HCT116 (cell line): ENCODE results near the gene ZC3H12A. TPM values are rescaled to one million over a fixed set of nuclear protein-coding genes. Genes with fewer than 3 reads are reported as not detected.

Source experiments
- ATAC-seq: fragments of 200-7000 bp; cut with Tn5 transposase; 2 replicates; pipeline ENCODE4 v1.9.1; 2020; ENCODE audit warnings: mild to moderate bottlenecking, moderate library complexity
- BruUV-seq: library from RNA; stranded (reverse); fragments of 400-500 nt; replicated peaks from 2 replicates; lab custom pipeline; 2021; lab: Mats Ljungman, UMichigan
- CTCF ChIA-PET: fragments of 300-600 bp; sonication (Branson Sonifier 250); formaldehyde crosslinking; loops from one replicate; lab custom pipeline; 2021; ENCODE audit warnings: antibody characterized with exemption; lab: Charles Lee
- POLR2A ChIA-PET: fragments of 300-600, 350-600 bp; sonication (Branson Sonifier 250); formaldehyde crosslinking; loops from one replicate; lab custom pipeline; 2021; ENCODE audit warnings: antibody characterized with exemption; lab: Charles Lee
- RAD21 ChIA-PET, 2 experiments: fragments of 300-600 bp; sonication (Branson Sonifier 250); formaldehyde crosslinking; loops; one replicate each; lab custom pipeline; 2023; ENCODE audit warnings: low total read pairs in 2 of 2; ENCODE audit not compliant: uncharacterized antibody in 2 of 2, unreplicated experiment in 2 of 2, low non-redundant PET in 1 of 2; lab: Charles Lee
- DNase-seq: peaks from one replicate; pipeline ENCODE4 v3.0.0-alpha.2; 2010; ENCODE audit warnings: low read depth, low spot score
- H2AFZ ChIP-seq: fragments of 200-600 bp; shearing (Covaris generic), sonication (generic); 2 replicates; pipeline ENCODE4 v1.6.1; 2017; ENCODE audit warnings: low read depth, mixed run types, mixed read lengths, antibody characterized with exemption, low read length; ENCODE audit not compliant: poor library complexity, severe bottlenecking
- H3K27ac ChIP-seq: 2 replicates; pipeline ENCODE4 v1.5.1; 2012; ENCODE audit warnings: low read depth, low read length
- H3K27me3 ChIP-seq: fragments of 200-600 bp; sonication (generic); 2 replicates; pipeline ENCODE4 v1.6.1; 2016; ENCODE audit warnings: mixed run types, low read length, mixed read lengths; ENCODE audit not compliant: insufficient read depth
- H3K36me3 ChIP-seq, 2 experiments: fragments of 200-500 bp in 1 of 2; fragments of 200-600 bp in 1 of 2; sonication (Bioruptor generic) in 1 of 2; sonication (generic) in 1 of 2; 2 replicates each; pipeline versions ENCODE4 v1.5.1 to v1.6.1; 2014 to 2016; ENCODE audit warnings: low read length in 2 of 2, inconsistent platforms in 1 of 2, mixed read lengths in 1 of 2, mixed run types in 1 of 2; ENCODE audit not compliant: insufficient read depth in 2 of 2, control insufficient read depth in 1 of 2
- H3K4me1 ChIP-seq, 2 experiments: fragments of 200-600 bp in 1 of 2; sonication (generic) in 1 of 2; 2 replicates each; pipeline versions ENCODE4 v1.5.1 to v1.6.1; 2012 to 2017; ENCODE audit warnings: low read length in 2 of 2, inconsistent platforms in 1 of 2, mild to moderate bottlenecking in 1 of 2, mixed read lengths in 1 of 2, mixed run types in 1 of 2, moderate library complexity in 1 of 2; ENCODE audit not compliant: insufficient read depth in 2 of 2, control insufficient read depth in 1 of 2
- H3K4me2 ChIP-seq: fragments of 200-600 bp; sonication (generic); 2 replicates; pipeline ENCODE4 v1.6.1; 2017; ENCODE audit warnings: mixed run types, low read length, mixed read lengths
- H3K4me3 ChIP-seq, 2 experiments: fragments of 200-600 bp in 1 of 2; sonication (generic) in 1 of 2; replicated peaks in 1 of 2; 2 replicates each; pipeline ENCODE4 v1.5.1; 2011 to 2016; ENCODE audit warnings: low read length in 2 of 2, control low read depth in 1 of 2, low read depth in 1 of 2, mild to moderate bottlenecking in 1 of 2, mixed read lengths in 1 of 2, mixed run types in 1 of 2
- H3K79me2 ChIP-seq: fragments of 200-600 bp; sonication (generic); 2 replicates; pipeline ENCODE4 v1.6.1; 2017; ENCODE audit warnings: mild to moderate bottlenecking, mixed run types, low read length, moderate library complexity, mixed read lengths; ENCODE audit not compliant: insufficient read depth
- H3K9ac ChIP-seq: fragments of 200-600 bp; sonication (generic); 2 replicates; pipeline ENCODE4 v1.6.1; 2016; ENCODE audit warnings: low read length, mixed read lengths
- H3K9me2 ChIP-seq: fragments of 200-600 bp; sonication (generic), shearing (Covaris generic); 2 replicates; pipeline ENCODE4 v1.6.1; 2017; ENCODE audit warnings: mixed run types, mild to moderate bottlenecking, moderate library complexity; ENCODE audit not compliant: insufficient read depth
- H3K9me3 ChIP-seq, 2 experiments: fragments of 200-500 bp in 1 of 2; fragments of 200-600 bp in 1 of 2; sonication (Bioruptor generic) in 1 of 2; sonication (generic) in 1 of 2; 2 replicates each; pipeline ENCODE4 v1.6.1; 2014 to 2017; ENCODE audit warnings: low read length in 2 of 2, mixed read lengths in 2 of 2, inconsistent platforms in 1 of 2, low read depth in 1 of 2, mild to moderate bottlenecking in 1 of 2, mixed run types in 1 of 2, moderate library complexity in 1 of 2; ENCODE audit not compliant: control insufficient read depth in 1 of 2, insufficient read depth in 1 of 2
- H4K20me1 ChIP-seq: fragments of 200-600 bp; sonication (generic), shearing (Covaris generic); 2 replicates; pipeline ENCODE4 v1.6.1; 2017; ENCODE audit warnings: mixed run types, mild to moderate bottlenecking, moderate library complexity; ENCODE audit not compliant: insufficient read depth
- CBX3 ChIP-seq: IDR thresholded peaks from 2 replicates; pipeline ENCODE4 v1.6.1; 2012; ENCODE audit warnings: low read depth
- CEBPB ChIP-seq: IDR thresholded peaks from 2 replicates; pipeline ENCODE4 v1.6.1; 2012; ENCODE audit warnings: low read depth
- CTCF ChIP-seq, 3 experiments: fragments of 200-600 bp in 1 of 3; sonication (generic) in 1 of 3; IDR thresholded peaks in 2 of 3; conservative IDR thresholded peaks in 1 of 3; 2 replicates each; pipeline ENCODE4 v1.5.1; 2012 to 2017; ENCODE audit warnings: low read depth in 2 of 3, low read length in 2 of 3, antibody characterized with exemption in 1 of 3, borderline replicate concordance in 1 of 3, control low read depth in 1 of 3, mild to moderate bottlenecking in 1 of 3, mixed read lengths in 1 of 3, mixed run types in 1 of 3, moderate library complexity in 1 of 3; ENCODE audit not compliant: insufficient read depth in 1 of 3
- EZH2 ChIP-seq: fragments of 200-600 bp; sonication (generic); IDR thresholded peaks from 2 replicates; pipeline ENCODE4 v1.6.1; 2017; ENCODE audit warnings: antibody characterized with exemption, mixed run types
- FOSL1 ChIP-seq: IDR thresholded peaks from 2 replicates; pipeline ENCODE4 v1.6.1; 2012; ENCODE audit warnings: low read depth
- POLR2A ChIP-seq: IDR thresholded peaks from 2 replicates; pipeline ENCODE4 v1.7.0; 2011; ENCODE audit warnings: borderline replicate concordance; ENCODE audit not compliant: insufficient read depth, insufficient read length; ENCODE audit errors: extremely low read depth
- POLR2AphosphoS5 ChIP-seq: IDR thresholded peaks from 2 replicates; pipeline ENCODE4 v1.6.1; 2011; ENCODE audit warnings: mild to moderate bottlenecking, low read depth, low read length, moderate library complexity
- RAD21 ChIP-seq: IDR thresholded peaks from 2 replicates; pipeline ENCODE4 v1.6.1; 2012; ENCODE audit warnings: low read depth, mild to moderate bottlenecking
- REST ChIP-seq: IDR thresholded peaks from 2 replicates; pipeline ENCODE4 v1.6.1; 2012; ENCODE audit warnings: low read depth
- SIN3A ChIP-seq: IDR thresholded peaks from 2 replicates; pipeline ENCODE4 v1.6.1; 2012; ENCODE audit warnings: low read depth
- SP1 ChIP-seq: IDR thresholded peaks from 2 replicates; pipeline ENCODE4 v1.6.1; 2012; ENCODE audit warnings: low read depth
- SRF ChIP-seq: IDR thresholded peaks from 2 replicates; pipeline ENCODE4 v1.6.1; 2012; ENCODE audit warnings: low read depth
- TCF7L2 ChIP-seq: IDR thresholded peaks from 2 replicates; pipeline ENCODE4 v1.7.0; 2011; ENCODE audit warnings: borderline replicate concordance, inconsistent platforms; ENCODE audit not compliant: insufficient read depth, insufficient read length; ENCODE audit errors: extremely low read depth
- YY1 ChIP-seq: IDR thresholded peaks from 2 replicates; pipeline ENCODE4 v1.6.1; 2011; ENCODE audit warnings: low read length, low read depth, moderate library complexity, mild to moderate bottlenecking; ENCODE audit not compliant: insufficient replicate concordance; ENCODE audit errors: extremely low read depth
- ZFX ChIP-seq: fragments of 450-650 bp; IDR thresholded peaks from 2 replicates; pipeline ENCODE4 v1.6.1; 2017
- ZNF274 ChIP-seq: fragments of 200-500 bp; sonication (Bioruptor generic); IDR thresholded peaks from 2 replicates; pipeline ENCODE4 v1.6.1; 2014; ENCODE audit warnings: mild to moderate bottlenecking, low read depth, low read length, inconsistent platforms
- intact Hi-C: fragments of 100-400 bp; cut with micrococcal nuclease; formaldehyde crosslinking; loops from 2 replicates; pipeline ENCODE4 v1.10.0; 2022
- total RNA-seq: library from RNA; stranded (reverse); gene quantifications from one replicate; pipeline ENCODE4 v1.2.1, GENCODE V29; 2021; ENCODE audit not compliant: unreplicated experiment
- TF ChIP-seq, protein P1 (sequence below): IDR thresholded peaks from 2 replicates; pipeline ENCODE4 v1.6.1; 2012
- TF ChIP-seq, protein P2 (sequence below): IDR thresholded peaks from 2 replicates; pipeline ENCODE4 v1.6.1; 2011; ENCODE audit warnings: mild to moderate bottlenecking, low read length, moderate library complexity; ENCODE audit not compliant: insufficient replicate concordance; ENCODE audit errors: extremely low read depth
- TF ChIP-seq, protein P3 (sequence below): IDR thresholded peaks from 2 replicates; pipeline ENCODE4 v1.6.1; 2012

ZC3H12A gene
- total RNA-seq, 1 experiment from 2014 or later = 10.6 TPM

DNA sequence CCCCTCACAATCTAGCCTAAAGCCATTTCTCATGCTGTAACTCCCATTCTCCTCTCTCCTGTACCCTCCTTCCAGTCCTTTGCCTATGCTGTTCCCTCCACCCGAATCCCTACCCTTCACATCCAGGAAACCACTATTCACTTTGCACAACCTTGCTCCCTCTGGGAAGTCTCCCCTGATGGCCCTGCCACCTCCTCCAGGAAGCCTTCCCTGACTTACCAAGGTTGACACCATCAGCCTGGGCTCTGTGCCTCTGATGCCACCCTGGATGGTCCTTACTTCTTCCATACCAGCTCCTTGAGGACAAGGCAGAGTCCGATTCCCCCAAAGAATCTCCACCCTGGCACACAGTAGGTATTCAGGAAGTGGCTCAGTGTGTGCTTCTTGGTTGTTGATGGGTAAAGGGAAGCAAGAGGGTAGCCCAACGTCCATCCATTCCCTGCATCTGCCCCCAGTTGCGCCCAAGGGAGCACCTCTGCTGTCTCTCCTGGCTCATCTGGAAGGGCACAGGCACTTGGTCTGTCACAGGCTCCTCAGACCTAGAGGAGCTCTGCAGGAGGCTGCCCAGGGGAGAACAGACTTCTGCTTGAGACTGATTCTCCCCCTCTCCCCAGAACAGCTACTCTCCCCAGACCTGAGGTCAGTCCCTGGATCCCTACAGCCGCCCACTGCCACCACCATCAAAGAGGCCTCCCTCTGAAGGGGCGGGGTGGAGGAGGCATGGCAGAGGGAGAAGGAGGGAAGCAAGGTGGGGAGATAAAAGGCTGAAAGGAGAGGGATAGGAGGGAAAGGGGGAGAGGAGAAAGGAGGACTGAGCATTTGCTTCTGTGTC lies 36.1 kb upstream of the ZC3H12A start:
- H3K4me2 ChIP-seq = no peak overlapping the region
- DNase-seq (no peak), ATAC-seq (no peak)
- no peak overlapping the region for H2AFZ ChIP-seq
- peaks cover 0 to 6% of the 10 kb centered on the region in 2 experiments; a peak in 1 of 4 replicates for H3K4me1 ChIP-seq
- intact Hi-C loops = loop anchor here (10.0 kb wide), 3 partner anchors 413 to 883 kb away; no protein-coding TSS in a partner anchor
- peaks cover 10% of the 10 kb centered on the region; the same call in 1 of the 2 replicates for H3K27me3 ChIP-seq
- POLR2A ChIA-PET = no interaction called here
- RAD21 ChIA-PET = no interaction called here
- H3K27ac ChIP-seq = no peak overlapping the region
- H3K9me2 ChIP-seq = no peaks in the 10 kb centered on the region
- H3K9ac ChIP-seq = no peak overlapping the region
- H3K9me3 ChIP-seq = no peaks in the 10 kb centered on the region
- CTCF ChIA-PET = no interaction called here
- no TSS peak for BruUV-seq
- H3K4me3 ChIP-seq = no peak overlapping the region
- H3K79me2 ChIP-seq = no peaks in the 10 kb centered on the region
- H3K36me3 ChIP-seq = no peaks in the 10 kb centered on the region
- H4K20me1 ChIP-seq = no peaks in the 10 kb centered on the region
- TF ChIP-seq, protein P1, sequence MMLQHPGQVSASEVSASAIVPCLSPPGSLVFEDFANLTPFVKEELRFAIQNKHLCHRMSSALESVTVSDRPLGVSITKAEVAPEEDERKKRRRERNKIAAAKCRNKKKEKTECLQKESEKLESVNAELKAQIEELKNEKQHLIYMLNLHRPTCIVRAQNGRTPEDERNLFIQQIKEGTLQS = no peak
- TF ChIP-seq EZH2 (no peak), FOSL1 (no peak), SIN3A (no peak), YY1 (no peak), CTCF (IDR thresholded peaks at IDR 0.05 in 2 of 3, conservative IDR thresholded peaks at IDR 0.05 in 1 of 3; ENCODE audit: borderline replicate concordance in 1 of 3, insufficient read depth in 1 of 3, low read depth in 2 of 3, low read length in 2 of 3) (no peak), POLR2A (no peak), RAD21 (no peak), ZNF274 (no peak), POLR2AphosphoS5 (no peak), TCF7L2 (no peak), SRF (no peak), CEBPB (no peak), ZFX (no peak), CBX3 (no peak), REST (no peak), SP1 (no peak)
- TF ChIP-seq, protein P2, sequence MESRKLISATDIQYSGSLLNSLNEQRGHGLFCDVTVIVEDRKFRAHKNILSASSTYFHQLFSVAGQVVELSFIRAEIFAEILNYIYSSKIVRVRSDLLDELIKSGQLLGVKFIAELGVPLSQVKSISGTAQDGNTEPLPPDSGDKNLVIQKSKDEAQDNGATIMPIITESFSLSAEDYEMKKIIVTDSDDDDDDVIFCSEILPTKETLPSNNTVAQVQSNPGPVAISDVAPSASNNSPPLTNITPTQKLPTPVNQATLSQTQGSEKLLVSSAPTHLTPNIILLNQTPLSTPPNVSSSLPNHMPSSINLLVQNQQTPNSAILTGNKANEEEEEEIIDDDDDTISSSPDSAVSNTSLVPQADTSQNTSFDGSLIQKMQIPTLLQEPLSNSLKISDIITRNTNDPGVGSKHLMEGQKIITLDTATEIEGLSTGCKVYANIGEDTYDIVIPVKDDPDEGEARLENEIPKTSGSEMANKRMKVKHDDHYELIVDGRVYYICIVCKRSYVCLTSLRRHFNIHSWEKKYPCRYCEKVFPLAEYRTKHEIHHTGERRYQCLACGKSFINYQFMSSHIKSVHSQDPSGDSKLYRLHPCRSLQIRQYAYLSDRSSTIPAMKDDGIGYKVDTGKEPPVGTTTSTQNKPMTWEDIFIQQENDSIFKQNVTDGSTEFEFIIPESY = no peak
- TF ChIP-seq, protein P3, sequence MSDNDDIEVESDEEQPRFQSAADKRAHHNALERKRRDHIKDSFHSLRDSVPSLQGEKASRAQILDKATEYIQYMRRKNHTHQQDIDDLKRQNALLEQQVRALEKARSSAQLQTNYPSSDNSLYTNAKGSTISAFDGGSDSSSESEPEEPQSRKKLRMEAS = no peak
